GM21526 (cell line): ENCODE results near the gene USP6.
"Not testable (repeated sequence)": the region's sequence is repeated elsewhere in the genome, so short reads cannot be mapped to it uniquely, and the experiment has no call there.

Experiments
- ATAC-seq: cut with Tn5 transposase; IDR thresholded peaks from one replicate; pipeline ENCODE4 v1.9.1; 2021; ENCODE audit warnings: moderate library complexity; ENCODE audit not compliant: unreplicated experiment, low FRiP score

USP6 gene

DNA sequence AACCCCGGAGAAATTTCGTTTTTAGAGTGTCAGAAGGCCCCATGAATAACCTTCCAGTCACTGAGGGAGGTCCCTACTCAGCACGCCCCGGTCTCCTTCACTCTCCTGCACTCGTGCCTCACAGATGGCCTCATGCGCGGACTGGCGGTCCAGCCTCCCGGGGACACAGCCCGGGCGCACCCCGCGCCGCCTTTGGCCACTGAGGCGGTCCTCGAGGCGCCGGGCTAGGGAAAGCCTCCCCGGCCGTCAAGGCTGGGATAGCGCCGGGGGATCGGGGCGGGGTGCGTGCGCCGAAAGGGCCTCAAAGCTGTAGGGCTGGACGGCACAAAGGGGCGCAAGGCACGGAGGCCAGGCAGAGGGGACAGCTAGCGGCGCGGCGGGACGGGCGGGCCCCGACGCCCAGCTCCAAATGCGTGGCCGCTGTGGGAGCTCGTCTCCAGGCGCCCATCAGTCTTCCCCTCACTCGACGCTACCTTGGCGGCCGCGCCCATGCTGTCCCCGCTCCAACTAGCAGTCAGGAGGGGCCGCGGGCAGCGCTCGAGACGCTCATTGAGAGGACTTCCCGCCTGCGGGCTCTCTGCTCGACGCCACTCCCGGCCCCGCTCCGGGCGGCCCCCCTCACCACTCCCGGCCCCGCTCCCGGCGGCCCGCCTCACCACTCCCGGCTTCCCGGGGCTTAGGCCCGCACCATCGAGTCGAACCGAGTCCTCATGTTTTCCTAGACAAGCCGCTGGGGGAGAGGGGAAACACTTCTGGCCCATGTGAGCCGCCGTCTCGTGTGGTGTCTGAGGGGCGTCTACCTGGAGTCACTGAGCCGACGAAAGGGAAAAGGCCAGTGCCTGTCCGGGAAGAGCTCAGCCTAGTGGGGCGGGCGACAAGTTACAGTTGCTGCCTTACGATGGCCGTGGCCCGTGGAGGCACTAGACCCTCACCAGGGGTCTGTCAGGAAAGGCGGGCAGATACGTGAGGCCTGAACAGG lies at the start of gene USP6:
TSS of gene USP6 (plus strand) at position 360 of the 979 bp plus-strand sequence. CDS start 14,336 bp downstream, outside the sequence.
- ATAC-seq, result no peak

DNA sequence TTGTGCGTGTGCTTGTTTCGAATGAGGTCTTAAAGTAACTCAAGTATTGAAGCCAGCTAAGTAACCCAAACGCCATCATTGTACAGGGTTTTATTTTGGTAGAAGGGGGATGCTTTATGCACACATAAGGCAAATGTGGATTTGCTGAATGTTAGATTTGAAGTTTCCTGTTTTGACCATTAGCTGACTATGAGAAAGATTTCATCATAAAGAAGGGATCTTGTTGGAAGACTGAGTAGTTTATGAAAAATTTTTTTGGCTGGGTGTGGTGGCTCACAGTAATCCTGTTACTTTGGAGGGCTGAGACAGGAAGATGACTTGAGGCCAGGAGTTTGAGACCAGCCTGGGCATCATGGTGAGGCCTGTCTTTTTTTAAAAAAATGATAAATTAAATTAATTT lies 47.6 kb upstream of the USP6 start:
- no peak for ATAC-seq

DNA sequence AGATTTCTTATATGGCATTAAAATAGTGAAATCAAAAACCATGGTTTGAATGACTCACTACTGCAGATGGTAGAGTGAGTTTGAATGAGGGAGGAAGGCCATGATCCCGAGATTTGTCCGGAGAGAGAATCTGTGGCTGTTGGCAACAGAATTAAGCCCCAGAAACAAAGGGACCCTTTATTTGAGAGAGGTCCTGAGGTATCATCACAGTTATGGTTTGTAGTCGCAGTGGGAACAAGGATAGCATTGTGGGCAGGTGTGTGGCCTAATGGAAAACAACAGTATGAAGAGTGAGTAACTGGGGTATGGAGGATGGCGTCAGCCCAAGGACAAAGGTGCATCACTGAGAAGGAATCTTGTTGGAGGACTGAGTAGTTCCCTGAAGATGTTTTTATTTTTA lies 46.1 kb upstream of the USP6 start:
- ATAC-seq, result no peak

GRCh38 chr17:5075472-5075871 lies 40.4 kb upstream of the USP6 start:
- not testable (repeated sequence) for ATAC-seq

GRCh38 chr17:5077275-5077674 lies 38.6 kb upstream of the USP6 start:
- not testable (repeated sequence) for ATAC-seq

GRCh38 chr17:5077781-5078105 lies 38.1 kb upstream of the USP6 start:
- ATAC-seq, result no peak

DNA sequence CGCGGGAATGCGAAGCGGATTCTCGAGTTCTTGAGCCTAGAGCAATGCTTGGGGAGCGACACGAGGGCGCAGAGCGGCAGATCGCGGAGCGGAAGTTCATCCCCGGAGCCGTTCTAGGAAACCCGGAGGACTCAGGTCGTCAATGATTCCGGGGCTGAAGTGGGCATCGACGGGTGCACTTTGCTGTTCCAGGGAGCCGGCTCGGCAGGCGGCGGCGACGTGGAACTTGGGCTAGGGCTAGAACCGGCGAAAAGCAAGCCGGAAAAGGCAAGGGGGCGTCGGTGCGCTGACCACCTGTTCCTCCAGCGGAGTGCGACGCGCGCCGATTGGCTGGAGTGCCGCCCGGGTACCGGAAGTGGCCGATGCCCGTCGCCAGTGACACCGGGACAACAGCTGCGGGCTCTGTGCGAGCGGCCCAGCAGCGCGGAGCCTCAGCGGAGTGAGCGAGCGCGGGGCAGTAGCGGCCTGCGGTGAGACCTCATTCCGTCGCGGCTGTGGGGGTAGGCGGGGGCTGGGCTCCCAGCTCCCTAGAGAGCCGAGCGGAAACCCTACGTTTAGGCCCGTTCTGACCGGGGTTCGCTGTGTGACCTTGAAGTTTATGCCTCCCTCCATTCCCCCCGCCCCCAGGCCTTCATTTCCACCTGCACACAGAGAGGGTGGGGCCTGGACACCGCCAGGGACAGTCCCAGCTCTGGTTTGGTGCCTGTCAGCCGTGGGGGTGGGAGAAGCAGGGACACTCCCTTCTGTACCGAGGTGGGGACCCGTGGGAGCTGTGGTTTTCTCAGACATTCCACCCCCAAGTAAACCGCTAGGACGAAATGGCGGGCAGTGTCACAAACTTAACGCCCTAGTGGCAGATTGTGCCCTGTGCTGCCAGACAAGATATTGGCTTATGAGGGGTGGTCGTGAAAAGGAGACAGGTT lies 37.5 kb upstream of the USP6 start, which contains the start of gene ZFP3:
TSS of gene ZFP3 (plus strand) at position 362 of the 923 bp plus-strand sequence. CDS start 13,038 bp downstream, outside the sequence.
- ATAC-seq, result peak; percentile 73

- no peak for ATAC-seq
These were observed 35.2 kb upstream of the USP6 start for GRCh38 chr17:5080591-5080990.

DNA sequence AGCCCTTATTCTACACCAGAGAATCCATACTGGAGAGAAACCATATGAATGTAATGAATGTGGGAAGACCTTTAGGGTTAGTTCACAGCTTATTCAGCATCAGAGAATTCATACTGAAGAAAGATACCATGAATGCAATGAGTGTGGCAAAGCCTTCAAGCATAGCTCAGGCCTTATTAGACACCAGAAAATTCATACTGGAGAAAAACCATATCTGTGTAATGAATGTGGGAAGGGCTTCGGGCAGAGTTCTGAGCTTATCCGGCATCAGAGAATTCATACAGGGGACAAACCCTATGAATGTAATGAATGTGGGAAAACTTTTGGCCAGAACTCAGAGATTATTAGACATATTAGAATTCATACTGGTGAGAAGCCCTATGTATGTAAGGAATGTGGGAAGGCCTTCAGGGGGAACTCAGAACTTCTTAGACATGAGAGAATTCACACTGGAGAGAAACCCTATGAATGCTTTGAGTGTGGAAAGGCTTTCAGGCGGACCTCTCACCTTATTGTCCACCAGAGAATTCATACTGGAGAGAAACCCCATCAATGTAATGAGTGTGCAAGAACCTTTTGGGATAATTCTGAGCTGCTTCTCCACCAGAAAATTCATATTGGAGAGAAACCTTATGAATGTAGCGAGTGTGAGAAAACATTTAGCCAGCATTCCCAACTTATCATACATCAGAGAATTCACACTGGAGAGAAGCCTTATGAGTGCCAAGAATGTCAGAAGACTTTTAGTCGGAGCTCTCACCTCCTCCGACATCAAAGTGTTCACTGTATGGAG lies 23.4 kb upstream of the USP6 start:
- ATAC-seq, result no peak

- no peak for ATAC-seq
These were observed 19.1 kb upstream of the USP6 start for GRCh38 chr17:5096731-5097100.

GRCh38 chr17:5097101-5097834 lies 18.6 kb upstream of the USP6 start:
- ATAC-seq, result no peak

DNA sequence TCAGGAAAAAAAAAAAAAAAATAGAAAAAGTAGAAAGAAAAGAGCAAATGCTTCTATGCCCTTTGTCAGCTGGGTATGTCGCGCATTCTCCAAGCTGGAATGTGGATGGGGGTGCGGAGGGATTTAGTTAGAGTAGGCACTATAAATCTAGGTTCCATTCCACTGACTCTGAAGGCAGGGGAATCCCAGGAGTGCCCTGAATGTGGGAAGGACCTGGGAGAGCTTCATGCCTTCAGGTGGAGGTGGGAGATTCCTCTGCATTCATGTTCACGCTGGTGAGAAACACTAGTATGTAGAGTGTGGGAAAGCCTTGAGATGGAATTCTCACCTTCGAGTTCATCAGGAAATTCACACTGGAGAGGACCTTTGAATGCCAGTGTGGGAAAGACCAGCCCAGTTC lies 16.6 kb upstream of the USP6 start:
- no peak for ATAC-seq

DNA sequence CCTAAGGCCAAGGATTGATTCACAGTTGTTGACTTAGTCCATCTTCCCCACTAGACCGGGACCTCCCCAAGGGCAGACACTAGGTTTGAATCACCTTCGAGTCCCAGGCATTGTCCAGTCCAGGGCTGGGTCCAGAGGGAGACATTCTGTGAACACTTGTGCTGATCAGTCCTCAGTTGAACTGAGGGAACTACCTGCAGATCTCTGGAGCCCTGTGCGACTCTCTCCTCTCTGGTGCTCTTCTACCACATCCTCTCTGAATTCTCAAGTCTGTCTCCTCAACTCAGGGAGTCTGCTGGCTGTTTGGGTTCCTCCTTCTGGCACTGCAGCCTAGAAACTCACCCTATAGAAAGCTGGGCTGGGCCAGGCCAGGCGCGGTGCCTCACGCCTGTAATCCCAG lies 15.0 kb upstream of the USP6 start:
- no peak for ATAC-seq

DNA sequence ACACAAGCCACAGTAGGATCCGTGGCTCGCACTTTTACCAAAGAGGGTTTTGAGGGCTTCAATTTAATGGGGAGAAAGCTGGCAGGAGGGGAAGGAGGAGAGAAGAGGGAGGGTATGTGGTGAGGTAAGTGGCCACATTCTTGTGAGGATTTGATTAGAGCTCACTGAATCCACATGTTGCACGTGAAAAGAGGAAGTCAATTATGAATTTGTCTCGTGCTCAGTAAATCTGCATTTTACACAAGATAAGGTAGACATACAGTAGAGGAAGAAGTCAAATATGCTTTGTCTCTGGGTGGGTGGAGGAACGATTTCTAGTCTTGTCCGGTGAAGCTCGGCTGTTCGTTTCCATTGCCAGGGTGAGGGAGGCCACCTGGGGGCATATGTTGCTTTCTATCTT lies 5.0 kb upstream of the USP6 start:
- ATAC-seq, result no peak

DNA sequence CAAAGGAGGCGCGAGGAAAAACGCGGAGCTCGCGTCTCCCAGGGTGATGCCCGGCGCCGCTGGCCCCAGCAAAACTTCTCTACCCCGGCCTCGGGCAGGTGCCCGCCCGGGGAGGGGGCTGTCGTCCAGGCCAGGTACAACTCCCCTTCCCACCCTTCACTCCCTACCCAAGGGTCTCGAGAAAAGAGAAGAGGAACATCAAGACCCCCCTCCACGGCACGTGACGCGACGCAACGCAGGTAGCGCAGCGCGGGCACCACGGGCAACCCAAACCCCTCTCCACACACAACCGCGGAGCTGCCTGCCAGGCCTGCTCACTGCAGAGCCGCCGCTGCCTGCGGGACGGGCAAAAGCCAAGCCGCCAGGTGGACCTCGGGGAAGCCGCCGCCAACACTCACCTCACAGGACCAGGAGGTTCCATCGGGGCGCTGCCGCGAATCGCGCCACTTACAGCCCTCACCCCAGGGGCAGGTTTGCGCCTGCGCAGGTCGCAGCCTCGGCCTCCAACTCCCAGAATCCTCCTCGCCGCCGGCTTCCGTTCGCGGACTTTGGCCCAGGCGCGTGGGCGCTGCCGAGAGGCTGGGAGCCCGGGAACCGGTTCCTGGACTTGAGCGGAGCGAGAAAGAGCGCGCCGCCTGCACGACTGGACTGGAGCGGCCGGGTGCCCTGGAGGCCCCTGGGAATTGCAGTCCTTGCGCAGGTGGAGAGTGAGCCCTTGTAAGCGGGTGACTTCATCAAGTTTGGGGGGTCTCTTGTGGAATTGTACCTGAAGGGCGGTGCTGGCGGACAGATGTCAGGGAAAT lies 4.2 kb upstream of the USP6 start, which contains the start of gene ZNF232:
TSS of gene ZNF232 (minus strand) at position 477 of the 803 bp plus-strand sequence. CDS start at position 421, 56 bp downstream.
- peak; percentile 78 for ATAC-seq

- ATAC-seq, result no peak
These were observed 2.4 kb downstream of the USP6 start for GRCh38 chr17:5118219-5118618.

DNA sequence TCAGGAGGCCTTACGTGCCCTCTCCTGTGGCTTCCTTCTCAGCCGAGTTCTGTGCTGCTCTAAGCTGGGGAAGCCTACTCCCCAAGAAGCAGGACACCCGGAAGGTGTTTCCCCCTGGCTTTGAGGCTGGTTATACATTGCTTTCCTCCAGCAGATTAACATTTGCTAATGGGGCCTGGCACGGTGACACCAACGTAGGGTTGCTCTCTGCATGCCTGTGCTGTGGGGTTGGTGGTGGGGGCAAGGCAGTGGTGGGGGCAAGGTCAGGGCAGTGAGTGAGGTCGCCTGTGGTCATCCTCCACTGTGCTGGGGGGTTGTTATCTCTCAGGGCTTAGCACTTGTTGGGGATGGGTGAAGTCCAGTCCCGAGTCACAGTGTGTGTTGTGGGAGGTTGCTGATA lies 4.2 kb downstream of the USP6 start:
- no peak for ATAC-seq

GRCh38 chr17:5120436-5121185 lies 4.8 kb downstream of the USP6 start:
- not testable (repeated sequence) for ATAC-seq
